Upper lobe of left lung (tissue), 4 donors: ENCODE data around the gene RPRD1B.

Experiments used
- POLR2A ChIP-seq, 4 donors: fragments of 450-650 bp; IDR thresholded peaks; one replicate each; pipeline ENCODE4 v1.5.1; 2016 to 2017; ENCODE audit warnings: antibody characterized with exemption in 4 of 4, mild to moderate bottlenecking in 2 of 4
- POLR2AphosphoS5 ChIP-seq, 2 donors: sonication (generic); formaldehyde crosslinking; IDR thresholded peaks; one replicate each; pipeline ENCODE4 v1.5.1; 2017; ENCODE audit warnings: antibody characterized with exemption in 2 of 2
- TF ChIP-seq, protein P1 (sequence below), 6 experiments: fragments of 450-650 bp in 4 of 6; fragments of 200-600 bp in 2 of 6; sonication (generic) in 2 of 6; IDR thresholded peaks; one replicate each; pipeline ENCODE4 v1.5.1; 2016 to 2019; ENCODE audit warnings: antibody characterized with exemption in 6 of 6

DNA sequence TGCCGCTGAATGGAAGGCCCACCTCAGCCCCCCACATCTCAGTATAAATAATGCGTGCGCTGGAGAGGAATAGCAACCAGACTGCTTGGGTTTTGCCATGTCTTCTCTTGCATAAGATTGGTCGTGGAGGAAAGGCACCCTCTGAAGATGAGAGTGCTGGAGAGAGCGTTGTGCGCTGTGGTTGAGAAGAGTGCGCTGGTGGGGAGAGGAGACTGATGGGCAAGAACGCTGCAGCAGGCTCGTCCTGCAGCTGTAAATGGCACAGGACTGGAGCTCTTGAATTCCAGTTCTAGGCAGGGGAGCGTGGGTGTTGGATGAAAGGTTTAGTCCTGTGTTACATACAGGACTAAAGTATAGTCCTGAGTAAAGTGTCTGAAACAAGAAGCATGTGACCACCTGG is 51.5 kb downstream of the RPRD1B start:
- TF ChIP-seq POLR2A (IDR thresholded peaks at IDR 0.05), result no peak
- no peak for TF ChIP-seq POLR2AphosphoS5 (IDR thresholded peaks at IDR 0.05)
- TF ChIP-seq, protein P1, sequence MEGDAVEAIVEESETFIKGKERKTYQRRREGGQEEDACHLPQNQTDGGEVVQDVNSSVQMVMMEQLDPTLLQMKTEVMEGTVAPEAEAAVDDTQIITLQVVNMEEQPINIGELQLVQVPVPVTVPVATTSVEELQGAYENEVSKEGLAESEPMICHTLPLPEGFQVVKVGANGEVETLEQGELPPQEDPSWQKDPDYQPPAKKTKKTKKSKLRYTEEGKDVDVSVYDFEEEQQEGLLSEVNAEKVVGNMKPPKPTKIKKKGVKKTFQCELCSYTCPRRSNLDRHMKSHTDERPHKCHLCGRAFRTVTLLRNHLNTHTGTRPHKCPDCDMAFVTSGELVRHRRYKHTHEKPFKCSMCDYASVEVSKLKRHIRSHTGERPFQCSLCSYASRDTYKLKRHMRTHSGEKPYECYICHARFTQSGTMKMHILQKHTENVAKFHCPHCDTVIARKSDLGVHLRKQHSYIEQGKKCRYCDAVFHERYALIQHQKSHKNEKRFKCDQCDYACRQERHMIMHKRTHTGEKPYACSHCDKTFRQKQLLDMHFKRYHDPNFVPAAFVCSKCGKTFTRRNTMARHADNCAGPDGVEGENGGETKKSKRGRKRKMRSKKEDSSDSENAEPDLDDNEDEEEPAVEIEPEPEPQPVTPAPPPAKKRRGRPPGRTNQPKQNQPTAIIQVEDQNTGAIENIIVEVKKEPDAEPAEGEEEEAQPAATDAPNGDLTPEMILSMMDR (IDR thresholded peaks at IDR 0.05), result no peak
